ENCODE measurements around the gene TMEM186. TPM values are rescaled to one million over a fixed set of nuclear protein-coding genes. Genes with fewer than 3 reads are reported as not detected.

The TMEM186 gene
- total RNA-seq, 4 donors from 2014 or later: 2.3 to 9.9 (median 6.5) TPM

GRCh38 chr16:8795091-8795490 is 2.3 kb downstream of the TMEM186 start:
- TF ChIP-seq CTCF (IDR thresholded peaks at IDR 0.05; ENCODE audit: low read depth): no peak

GRCh38 chr16:8788578-8789172 is 8.8 kb downstream of the TMEM186 start:
- TF ChIP-seq CTCF (IDR thresholded peaks at IDR 0.05; ENCODE audit: low read depth): no peak

- no peak for TF ChIP-seq CTCF (IDR thresholded peaks at IDR 0.05; ENCODE audit: low read depth)
Observed at GRCh38 chr16:8785408-8785807, 12.0 kb downstream of the TMEM186 start.

- TF ChIP-seq CTCF (IDR thresholded peaks at IDR 0.05; ENCODE audit: low read depth): no peak
Observed at GRCh38 chr16:8782673-8783072, 14.8 kb downstream of the TMEM186 start.

GRCh38 chr16:8781797-8782196 is 15.6 kb downstream of the TMEM186 start:
- no peak for TF ChIP-seq CTCF (IDR thresholded peaks at IDR 0.05; ENCODE audit: low read depth)

- no peak for TF ChIP-seq CTCF (IDR thresholded peaks at IDR 0.05; ENCODE audit: low read depth)
Observed at GRCh38 chr16:8777217-8777616, 20.2 kb downstream of the TMEM186 start.

- TF ChIP-seq CTCF (IDR thresholded peaks at IDR 0.05; ENCODE audit: low read depth): no peak
Observed at GRCh38 chr16:8776129-8776584, 21.3 kb downstream of the TMEM186 start.

All from subcutaneous adipose tissue (tissue), 4 donors.